Activated T-helper 2 cell treated with anti-CD3 and anti-CD28 coated beads, Interferon-gamma antibody, Interleukin-2, Interleukin-4, amounts not matched to agents 10 μg/mL and 5 μg/mL and 100 μg/mL, durations not matched to agents 14 hours and 24 hours and 36 hours (primary cell): ENCODE results near the gene DMP1. TPM values are rescaled to one million over a fixed set of nuclear protein-coding genes. Genes with fewer than 3 reads are reported as not detected.
"Not testable (repeated sequence)": the region's sequence is repeated elsewhere in the genome, so short reads cannot be mapped to it uniquely, and the experiment has no call there.

Experiments used
- DNase-seq: peaks from one replicate; pipeline ENCODE4 v3.0.0; 2021; ENCODE audit warnings: low spot score
- H3K27ac Mint-ChIP-seq: one replicate; pipeline ENCODE4 v1.8.0; 2021; ENCODE audit warnings: mixed read lengths
- H3K27me3 Mint-ChIP-seq: one replicate; pipeline ENCODE4 v1.8.0; 2021; ENCODE audit warnings: low read depth, mixed read lengths
- H3K36me3 Mint-ChIP-seq: one replicate; pipeline ENCODE4 v1.8.0; 2021; ENCODE audit warnings: low read depth, mixed read lengths
- H3K4me1 Mint-ChIP-seq: one replicate; pipeline ENCODE4 v1.8.0; 2021; ENCODE audit warnings: low read depth, mixed read lengths
- H3K4me3 Mint-ChIP-seq: one replicate; pipeline ENCODE4 v1.8.0; 2021; ENCODE audit warnings: low read depth, mild to moderate bottlenecking, moderate library complexity, mixed read lengths
- H3K9me3 Mint-ChIP-seq: one replicate; pipeline ENCODE4 v1.8.0; 2021; ENCODE audit warnings: mixed read lengths
- intact Hi-C: fragments of 100-400 bp; cut with micrococcal nuclease; formaldehyde crosslinking; loops from one replicate; pipeline ENCODE4 v1.15.1; 2023
- total RNA-seq: library from RNA; stranded (reverse); gene quantifications from 2 replicates; pipeline ENCODE4 v1.2.3, GENCODE V29; 2022

DMP1 gene
- total RNA-seq, 1 donor from 2014 or later: not detected

DNA sequence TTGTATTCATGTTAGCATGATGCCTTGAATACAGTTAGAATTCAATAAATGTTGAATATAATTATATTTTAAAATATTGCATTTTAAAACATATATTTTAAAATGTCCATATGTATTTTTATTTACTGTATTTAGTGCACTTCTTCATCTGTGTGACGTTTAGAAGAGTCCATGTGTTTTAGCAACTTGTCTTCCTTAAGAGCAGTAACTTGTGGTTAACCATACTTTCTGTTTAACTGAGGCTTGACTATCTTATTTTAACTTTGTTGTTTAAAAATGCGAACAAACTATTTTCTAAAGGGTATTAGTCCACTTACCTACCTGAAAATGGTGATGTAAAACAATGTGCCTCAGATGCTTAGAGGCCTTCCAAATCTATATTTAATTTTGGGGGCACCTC is 858 bp downstream of the DMP1 start:
- DNase-seq: no peak
- Mint-ChIP-seq H3K27me3 (peaks cover 6% of the 10 kb centered on the region), H3K4me1 (no peaks in the 10 kb centered on the region), H3K9me3 (no peaks in the 10 kb centered on the region), H3K27ac (no peak overlapping the region), H3K4me3 (no peak overlapping the region), H3K36me3 (no peaks in the 10 kb centered on the region)
- intact Hi-C loops: loop anchor here (10.0 kb wide), 1 partner anchor 106 kb away; no protein-coding TSS in a partner anchor

DNA sequence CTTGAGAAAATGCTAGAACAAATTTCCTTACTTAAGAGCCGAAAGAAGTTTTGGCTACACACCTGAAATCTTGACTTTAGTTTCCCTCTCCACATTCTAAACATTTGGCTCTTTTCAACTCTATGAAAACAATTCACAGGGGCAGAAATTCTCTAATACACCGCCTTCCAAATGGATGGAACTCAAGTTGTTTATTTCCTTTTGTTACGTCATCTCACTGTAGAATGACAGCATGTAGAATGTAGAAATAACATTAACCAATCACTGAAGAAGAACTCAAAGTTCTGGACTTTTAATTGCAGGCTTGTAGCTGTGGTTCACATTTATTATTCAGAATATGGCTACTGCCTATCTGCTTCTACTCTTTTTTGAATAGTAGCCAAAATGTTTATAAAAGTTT is 1.9 kb downstream of the DMP1 start:
- Mint-ChIP-seq H3K27me3 (peaks cover 6% of the 10 kb centered on the region), H3K4me3 (no peak overlapping the region), H3K4me1 (no peaks in the 10 kb centered on the region), H3K36me3 (no peaks in the 10 kb centered on the region), H3K27ac (no peak overlapping the region), H3K9me3 (no peaks in the 10 kb centered on the region)
- no peak for DNase-seq
- intact Hi-C loops: loop anchor here (10.0 kb wide), 1 partner anchor 107 kb away; no protein-coding TSS in a partner anchor

DNA sequence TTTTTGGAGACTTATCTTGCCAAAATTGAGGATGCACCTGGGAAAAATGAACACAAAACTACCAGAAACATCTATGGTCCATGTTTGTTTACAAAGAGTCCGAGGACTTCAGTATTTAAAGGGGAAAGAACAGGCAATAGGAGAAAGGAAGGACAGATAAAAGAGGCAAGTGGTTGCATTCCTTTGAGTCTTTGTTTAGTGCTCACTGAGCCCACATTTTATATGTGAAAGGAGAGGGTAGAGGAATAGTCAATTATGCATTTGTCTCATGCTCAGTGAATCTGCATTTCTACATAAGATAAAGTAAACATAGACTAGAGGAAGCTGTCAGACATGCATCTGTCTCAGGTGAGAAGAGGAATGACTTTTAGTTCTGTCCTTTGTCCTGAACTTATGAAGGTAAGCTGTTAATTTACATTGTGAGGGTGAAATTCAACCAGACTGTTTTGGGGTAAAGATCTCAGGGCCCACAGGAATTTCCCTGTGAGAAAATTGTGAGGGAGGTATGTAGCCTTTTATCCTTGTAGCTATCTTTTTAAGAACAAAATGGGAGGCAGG is 4.5 kb downstream of the DMP1 start:
- H3K27ac Mint-ChIP-seq: no peak overlapping the region
- intact Hi-C loops: loop anchor here (10.0 kb wide), 1 partner anchor 110 kb away; no protein-coding TSS in a partner anchor
- H3K4me3 Mint-ChIP-seq: no peak overlapping the region
- H3K9me3 Mint-ChIP-seq: no peaks in the 10 kb centered on the region
- no peak for DNase-seq
- peaks cover 4% of the 10 kb centered on the region for H3K27me3 Mint-ChIP-seq
- no peaks in the 10 kb centered on the region for H3K36me3 Mint-ChIP-seq
- H3K4me1 Mint-ChIP-seq: no peaks in the 10 kb centered on the region

DNA sequence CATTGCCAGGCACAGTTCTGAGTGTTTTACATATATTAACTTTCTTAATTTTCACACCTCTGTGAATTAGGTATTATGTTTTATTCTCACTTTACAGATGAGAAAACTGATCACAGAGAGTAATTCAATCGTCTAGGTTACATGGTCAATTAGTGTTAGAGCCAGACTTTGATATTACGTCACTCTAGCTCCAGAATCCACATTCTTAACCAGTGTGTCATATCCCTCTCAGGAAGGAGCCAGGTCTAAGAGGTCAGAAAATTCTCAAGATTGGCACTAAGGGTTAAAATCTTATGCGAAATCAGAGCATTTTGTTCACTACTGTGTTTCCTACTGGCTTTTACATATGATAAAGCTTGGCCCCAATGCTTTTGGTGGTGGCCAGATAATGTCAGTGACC is 7.4 kb downstream of the DMP1 start:
- DNase-seq: no peak
- no peak overlapping the region for H3K4me3 Mint-ChIP-seq
- no peaks in the 10 kb centered on the region for H3K27me3 Mint-ChIP-seq
- intact Hi-C loops: loop anchor here (10.0 kb wide), 1 partner anchor 113 kb away; no protein-coding TSS in a partner anchor
- no peaks in the 10 kb centered on the region for H3K9me3 Mint-ChIP-seq
- H3K4me1 Mint-ChIP-seq: no peaks in the 10 kb centered on the region
- no peak overlapping the region for H3K27ac Mint-ChIP-seq
- H3K36me3 Mint-ChIP-seq: no peaks in the 10 kb centered on the region

DNA sequence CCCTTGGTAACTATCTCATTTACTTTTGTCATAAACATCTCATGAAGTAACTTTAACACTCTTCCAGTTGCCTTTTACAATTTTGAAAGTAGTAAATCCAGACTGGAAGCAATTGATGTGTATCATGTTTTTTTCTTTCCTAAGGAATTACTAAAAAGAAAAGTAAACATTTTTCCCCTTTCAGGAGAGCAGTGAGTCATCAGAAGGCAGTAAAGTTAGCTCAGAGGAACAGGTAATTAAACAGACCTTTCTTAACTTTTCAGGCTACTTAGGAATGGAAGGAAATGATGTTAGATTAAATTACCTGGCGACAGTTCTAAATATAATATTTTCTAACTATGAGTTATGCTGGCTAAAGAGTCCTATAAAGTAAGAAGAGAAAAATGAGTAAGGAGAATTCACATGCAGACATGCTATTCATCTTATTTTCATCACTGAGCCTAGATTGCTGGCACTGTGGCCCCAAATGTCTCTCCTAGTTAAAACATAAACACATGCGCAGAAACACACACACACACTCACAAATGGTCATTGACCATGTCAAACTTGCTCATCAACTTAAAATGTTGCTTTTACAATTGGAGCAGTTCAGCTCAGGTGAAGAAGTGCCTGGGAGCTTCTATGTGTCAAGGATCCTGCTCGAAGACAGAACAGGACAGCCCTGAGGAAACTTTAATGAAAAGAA is 9.3 kb downstream of the DMP1 start:
- Mint-ChIP-seq H3K27ac (no peak overlapping the region), H3K27me3 (peaks cover 2% of the 10 kb centered on the region), H3K4me3 (no peak overlapping the region), H3K4me1 (no peaks in the 10 kb centered on the region), H3K9me3 (no peaks in the 10 kb centered on the region), H3K36me3 (no peaks in the 10 kb centered on the region)
- DNase-seq: no peak
- intact Hi-C loops: loop anchor here (10.0 kb wide), 1 partner anchor 115 kb away; no protein-coding TSS in a partner anchor

DNA sequence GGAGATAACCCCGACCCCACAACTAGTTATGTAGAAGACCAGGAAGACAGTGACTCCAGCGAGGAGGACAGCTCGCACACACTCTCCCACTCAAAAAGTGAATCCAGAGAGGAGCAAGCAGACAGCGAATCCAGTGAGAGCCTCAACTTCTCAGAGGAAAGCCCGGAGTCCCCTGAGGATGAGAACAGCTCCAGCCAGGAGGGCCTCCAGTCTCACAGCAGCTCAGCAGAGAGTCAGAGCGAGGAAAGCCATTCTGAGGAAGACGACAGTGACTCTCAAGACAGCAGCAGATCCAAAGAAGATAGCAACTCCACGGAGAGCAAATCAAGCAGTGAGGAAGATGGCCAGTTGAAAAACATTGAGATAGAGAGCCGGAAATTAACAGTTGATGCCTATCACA is 12.8 kb downstream of the DMP1 start:
- intact Hi-C loops: no loop called here
- Mint-ChIP-seq H3K4me3 (no peak overlapping the region), H3K9me3 (no peaks in the 10 kb centered on the region), H3K36me3 (no peaks in the 10 kb centered on the region), H3K4me1 (no peaks in the 10 kb centered on the region), H3K27ac (no peak overlapping the region), H3K27me3 (peaks cover 4% of the 10 kb centered on the region)
- DNase-seq: no peak

DNA sequence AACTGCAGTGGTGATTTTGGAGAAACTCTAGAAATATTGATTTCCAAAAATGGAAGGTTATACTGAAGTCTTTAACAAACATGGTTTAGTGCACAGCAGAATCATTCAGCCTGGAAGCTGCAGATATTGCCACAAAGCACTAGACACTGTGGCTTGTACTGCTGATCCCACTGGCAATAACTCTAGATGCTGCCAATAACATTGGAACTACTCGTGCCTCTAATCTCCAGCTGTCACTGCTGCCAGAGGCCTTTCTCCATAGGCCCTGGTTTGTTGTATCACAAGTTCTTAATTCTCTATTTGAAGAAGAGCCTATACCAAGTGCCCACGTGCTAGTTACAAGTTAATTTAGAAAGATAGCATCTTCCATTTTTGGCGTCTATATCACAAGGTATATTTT is 19.3 kb downstream of the DMP1 start:
- Mint-ChIP-seq H3K27ac (no peak overlapping the region), H3K9me3 (peaks cover 26% of the 10 kb centered on the region), H3K4me1 (no peaks in the 10 kb centered on the region), H3K36me3 (no peaks in the 10 kb centered on the region), H3K27me3 (peaks cover 4% of the 10 kb centered on the region), H3K4me3 (no peak overlapping the region)
- no peak for DNase-seq
- intact Hi-C loops: no loop called here

DNA sequence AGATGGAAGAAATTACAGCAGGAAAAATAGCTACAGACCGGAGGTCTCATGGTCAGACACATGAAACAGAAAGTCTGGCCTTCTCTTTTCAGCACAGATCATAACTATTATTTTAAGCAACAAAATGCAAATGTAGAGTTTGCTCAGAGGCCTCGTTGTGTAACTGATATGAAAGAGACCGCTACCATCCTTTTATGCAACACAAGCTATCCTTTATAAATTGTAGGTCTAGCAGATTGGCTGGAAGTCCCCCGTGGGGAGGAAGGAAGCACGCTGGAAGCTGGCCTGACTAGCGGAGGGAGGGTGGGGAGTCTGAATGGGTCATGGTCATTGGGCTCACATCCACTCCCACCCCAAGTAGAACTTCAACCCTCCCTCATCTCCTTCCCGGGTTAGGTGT is 27.7 kb downstream of the DMP1 start:
- Mint-ChIP-seq H3K36me3 (no peaks in the 10 kb centered on the region), H3K9me3 (peaks cover 11% of the 10 kb centered on the region), H3K4me1 (no peaks in the 10 kb centered on the region), H3K4me3 (no peak overlapping the region), H3K27me3 (no peaks in the 10 kb centered on the region), H3K27ac (no peak overlapping the region)
- DNase-seq: no peak
- intact Hi-C loops: loop anchor here (2.0 kb wide), 2 partner anchors 307 to 535 kb away; no protein-coding TSS in a partner anchor

DNA sequence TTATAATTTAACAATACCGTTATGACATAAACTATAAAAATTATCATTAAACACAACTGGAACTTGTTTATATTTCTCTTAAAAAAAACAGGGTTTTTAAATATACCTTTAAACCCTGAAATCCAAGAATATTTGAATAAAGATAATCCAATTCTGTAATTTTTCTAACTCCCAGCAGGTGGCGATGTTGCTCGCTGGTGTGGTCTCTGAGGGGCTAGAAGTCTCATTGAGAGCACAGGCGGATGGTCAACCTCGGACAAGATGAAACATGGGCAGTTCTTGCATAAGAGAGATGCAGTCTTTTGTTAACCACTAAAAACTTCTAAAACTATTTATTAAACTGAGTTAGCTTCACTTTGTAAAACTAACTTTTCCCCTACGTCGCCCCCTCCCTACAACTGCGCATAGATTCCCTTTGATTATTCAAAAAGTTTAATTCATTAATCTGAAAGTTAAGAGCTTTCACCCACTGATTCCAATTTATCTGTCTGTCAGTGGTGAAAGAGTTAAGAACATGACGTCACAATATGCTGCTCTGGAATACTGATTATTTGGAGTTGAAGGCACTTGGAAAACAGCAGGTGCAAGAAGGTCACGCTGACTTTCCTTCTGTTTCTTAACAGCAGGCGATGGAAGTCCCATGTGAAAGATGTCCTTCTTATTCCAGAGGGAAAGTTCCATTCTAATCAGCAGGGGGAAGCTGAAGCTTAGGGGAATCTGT is 29.5 kb downstream of the DMP1 start:
- Mint-ChIP-seq H3K36me3 (no peaks in the 10 kb centered on the region), H3K4me1 (no peaks in the 10 kb centered on the region), H3K4me3 (no peak overlapping the region), H3K27me3 (no peaks in the 10 kb centered on the region), H3K27ac (no peak overlapping the region), H3K9me3 (peaks cover 4% of the 10 kb centered on the region)
- intact Hi-C loops: loop anchor here (2.0 kb wide), 3 partner anchors 159 to 533 kb away; no protein-coding TSS in a partner anchor
- DNase-seq: no peak

DNA sequence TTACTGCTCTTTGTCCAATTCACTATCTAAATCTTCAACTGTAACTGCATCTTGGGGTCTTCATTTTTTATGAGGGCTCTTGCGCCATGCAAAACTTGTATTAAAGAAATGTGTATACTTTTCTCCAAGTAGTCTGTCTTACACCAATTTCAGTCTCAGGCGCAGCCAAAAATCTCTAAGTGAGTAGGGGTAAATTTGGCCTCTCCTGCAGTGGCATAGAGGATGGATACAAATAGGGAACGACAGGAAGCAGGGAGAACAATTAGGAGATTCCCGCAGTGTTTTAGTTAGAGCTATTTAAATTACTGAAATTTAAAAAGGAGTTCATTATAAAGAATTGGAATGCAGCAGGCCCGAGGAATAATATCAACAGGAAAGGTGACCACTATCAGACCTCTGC is 30.2 kb downstream of the DMP1 start:
- no peak for DNase-seq
- Mint-ChIP-seq H3K4me3 (no peak overlapping the region), H3K9me3 (no peaks in the 10 kb centered on the region), H3K4me1 (no peaks in the 10 kb centered on the region), H3K27ac (no peak overlapping the region), H3K27me3 (no peaks in the 10 kb centered on the region), H3K36me3 (no peaks in the 10 kb centered on the region)
- intact Hi-C loops: loop anchor here (2.0 kb wide), 1 partner anchor 159 kb away; no protein-coding TSS in a partner anchor

DNA sequence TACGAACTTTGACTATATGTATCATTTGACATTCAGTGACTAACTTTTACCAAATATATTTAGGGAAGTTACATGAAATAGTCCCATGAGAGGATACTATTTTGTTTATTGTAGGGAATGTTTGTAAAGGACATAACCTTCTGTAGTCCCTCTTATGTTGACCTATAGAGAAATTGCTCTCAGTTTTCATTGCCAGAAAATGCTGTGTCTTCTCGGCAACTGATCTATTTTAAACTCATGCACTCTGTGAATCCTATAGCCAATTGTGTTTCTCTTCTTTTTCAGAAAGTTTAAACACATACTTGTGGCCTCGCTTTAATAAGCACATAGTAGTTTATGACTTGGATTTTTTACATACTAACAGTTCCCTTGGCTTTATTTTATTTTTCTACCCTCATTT is 38.2 kb downstream of the DMP1 start:
- intact Hi-C loops: no loop called here
- H3K36me3 Mint-ChIP-seq: no peaks in the 10 kb centered on the region
- no peak overlapping the region for H3K4me3 Mint-ChIP-seq
- no peak overlapping the region for H3K27ac Mint-ChIP-seq
- peaks cover 14% of the 10 kb centered on the region for H3K9me3 Mint-ChIP-seq
- no peaks in the 10 kb centered on the region for H3K27me3 Mint-ChIP-seq
- H3K4me1 Mint-ChIP-seq: no peaks in the 10 kb centered on the region
- DNase-seq: no peak

DNA sequence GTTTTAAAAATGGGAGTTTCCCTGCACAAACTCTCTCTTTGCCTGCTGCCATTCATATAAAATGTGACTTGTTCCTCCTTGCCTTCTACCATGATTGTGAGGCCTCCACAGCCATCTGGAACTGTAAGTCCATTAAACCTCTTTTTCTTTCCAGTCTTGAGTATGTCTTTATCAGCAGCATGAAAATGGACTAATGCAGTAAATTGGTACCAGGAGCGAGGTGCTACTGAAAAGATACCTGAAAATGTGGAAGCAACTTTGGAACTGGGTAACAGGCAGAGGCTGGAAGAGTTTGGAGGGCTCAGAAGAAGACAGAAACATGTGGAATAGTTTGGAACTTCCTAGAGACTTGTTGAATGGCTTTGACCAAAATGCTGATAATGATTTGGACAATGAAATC is 40.9 kb downstream of the DMP1 start:
- peaks cover 16% of the 10 kb centered on the region for H3K9me3 Mint-ChIP-seq
- DNase-seq, intact Hi-C loops, H3K27ac Mint-ChIP-seq, H3K4me1 Mint-ChIP-seq, H3K36me3 Mint-ChIP-seq, H3K4me3 Mint-ChIP-seq, H3K27me3 Mint-ChIP-seq: not testable (repeated sequence)

DNA sequence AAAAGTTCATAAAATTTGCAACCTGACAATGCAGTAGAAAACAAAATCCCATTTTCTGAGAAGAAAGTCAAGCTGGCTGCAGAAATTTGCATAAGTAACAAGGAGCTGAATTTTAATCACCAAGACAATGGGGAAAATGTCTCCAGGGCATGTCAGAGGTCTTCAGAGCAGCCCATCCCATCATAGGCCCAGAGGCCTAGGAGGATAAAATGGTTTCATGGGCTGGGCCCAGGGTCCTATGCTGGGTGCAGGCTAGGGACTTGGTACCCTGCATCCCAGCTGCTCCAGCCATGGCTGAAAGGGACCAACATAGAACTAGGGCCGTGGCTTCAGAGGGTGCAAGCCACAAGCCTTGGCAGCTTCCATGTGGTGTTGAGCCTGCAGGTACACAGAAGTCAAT is 42.0 kb downstream of the DMP1 start:
- H3K4me3 Mint-ChIP-seq: not testable (repeated sequence)

More for the DNA sequence above, 42.0 kb downstream of the DMP1 start:
- peaks cover 16% of the 10 kb centered on the region for H3K9me3 Mint-ChIP-seq
- H3K4me1 Mint-ChIP-seq, DNase-seq, H3K27me3 Mint-ChIP-seq, H3K36me3 Mint-ChIP-seq, H3K27ac Mint-ChIP-seq, intact Hi-C loops: not testable (repeated sequence)
